Left colon (tissue), 2 donors: Measurements from ENCODE around the gene ARL6IP1. TPM values are rescaled to one million over a fixed set of nuclear protein-coding genes. Genes with fewer than 3 reads are reported as not detected.
"Not testable (repeated sequence)": the region's sequence is repeated elsewhere in the genome, so short reads cannot be mapped to it uniquely, and the experiment has no call there.

Experiments
- ATAC-seq: fragments of 200-7000 bp; cut with Tn5 transposase; one replicate; pipeline ENCODE4 v1.9.1; 2020; ENCODE audit warnings: mild to moderate bottlenecking, moderate library complexity
- DNase-seq, 2 donors: peaks; one replicate each; pipeline ENCODE4 v3.0.0-alpha.2; 2020
- intact Hi-C, 2 donors: fragments of 100-400 bp; cut with DNase I in 1 of 2; cut with micrococcal nuclease in 1 of 2; formaldehyde crosslinking; loops; one replicate each; pipeline versions ENCODE4 v1.11.2 to v1.14.0; 2022; cut with DNase I, micrococcal nuclease
- total RNA-seq, 2 donors: library from RNA; stranded (reverse); fragmentation: NEBNext Ultra II Directional; extraction: Animal tissue kit (Norgen Biotek cat#: 25700); gene quantifications; one replicate each; pipeline ENCODE4 v1.2.1, GENCODE V29; 2021
- donor health status: DM: no; HTN: no; CAD: no.
- donor health status: DM: yes; HTN: yes; CAD: no.

Gene ARL6IP1
- total RNA-seq, 2 donors from 2014 or later: 139 to 140 TPM

GRCh38 chr16:18774651-18775050 is 26.7 kb downstream of the ARL6IP1 start:
- ATAC-seq, DNase-seq: not testable (repeated sequence)

GRCh38 chr16:18772171-18772570 is 29.2 kb downstream of the ARL6IP1 start:
- intact Hi-C loops, DNase-seq, ATAC-seq: not testable (repeated sequence)

More at GRCh38 chr16:18774651-18775050, 26.7 kb downstream of the ARL6IP1 start:
- intact Hi-C loops: not testable (repeated sequence)

GRCh38 chr16:18770336-18770962 is 30.9 kb downstream of the ARL6IP1 start:
- ATAC-seq, DNase-seq, intact Hi-C loops: not testable (repeated sequence)

GRCh38 chr16:18767217-18767616 is 34.1 kb downstream of the ARL6IP1 start:
- DNase-seq, intact Hi-C loops, ATAC-seq: not testable (repeated sequence)

GRCh38 chr16:18762713-18763112 is 38.6 kb downstream of the ARL6IP1 start:
- ATAC-seq, intact Hi-C loops: not testable (repeated sequence)

GRCh38 chr16:18759598-18760520 is 41.5 kb downstream of the ARL6IP1 start:
- DNase-seq (peak; percentile 23 to 36), ATAC-seq (peak; percentile 91)
- intact Hi-C loops: not testable (repeated sequence)

More at GRCh38 chr16:18762713-18763112, 38.6 kb downstream of the ARL6IP1 start:
- DNase-seq: not testable (repeated sequence)

- ATAC-seq, DNase-seq, intact Hi-C loops: not testable (repeated sequence)
Measured at GRCh38 chr16:18757960-18758660, 43.2 kb downstream of the ARL6IP1 start.

GRCh38 chr16:18756639-18757038 is 44.7 kb downstream of the ARL6IP1 start:
- DNase-seq, intact Hi-C loops, ATAC-seq: not testable (repeated sequence)

GRCh38 chr16:18742870-18743269 is 58.5 kb downstream of the ARL6IP1 start:
- ATAC-seq, intact Hi-C loops, DNase-seq: not testable (repeated sequence)

Other genes with a start within 250 kb of the ARL6IP1 start
- gene NOMO2, start 239.5 kb downstream of the ARL6IP1 start, total RNA-seq: 100 to 1,000 TPM in 1 of 2 donors, 10 to 100 TPM in 1; 73.1 to 129 TPM
- 100 to 1,000 TPM; 843 to 969 TPM for gene RPS15A, start 11.2 kb downstream of the ARL6IP1 start, total RNA-seq
- gene SMG1, start 124.9 kb upstream of the ARL6IP1 start, total RNA-seq: 10 to 100 TPM; 85.3 to 99.1 TPM
- 10 to 100 TPM; 11.7 to 12.7 TPM for gene TMC7, start 182.4 kb upstream of the ARL6IP1 start, total RNA-seq